ENCODE data around the gene VEGFB.

VEGFB gene

GRCh38 chr11:64262271-64263002, 28.1 kb downstream of the VEGFB start:
- no peak overlapping the region for H3K4me3 ChIP-seq (ENCODE audit: low read length)
- DNase-seq (ENCODE audit: low read depth) = no peak
- TF ChIP-seq, protein P1, sequence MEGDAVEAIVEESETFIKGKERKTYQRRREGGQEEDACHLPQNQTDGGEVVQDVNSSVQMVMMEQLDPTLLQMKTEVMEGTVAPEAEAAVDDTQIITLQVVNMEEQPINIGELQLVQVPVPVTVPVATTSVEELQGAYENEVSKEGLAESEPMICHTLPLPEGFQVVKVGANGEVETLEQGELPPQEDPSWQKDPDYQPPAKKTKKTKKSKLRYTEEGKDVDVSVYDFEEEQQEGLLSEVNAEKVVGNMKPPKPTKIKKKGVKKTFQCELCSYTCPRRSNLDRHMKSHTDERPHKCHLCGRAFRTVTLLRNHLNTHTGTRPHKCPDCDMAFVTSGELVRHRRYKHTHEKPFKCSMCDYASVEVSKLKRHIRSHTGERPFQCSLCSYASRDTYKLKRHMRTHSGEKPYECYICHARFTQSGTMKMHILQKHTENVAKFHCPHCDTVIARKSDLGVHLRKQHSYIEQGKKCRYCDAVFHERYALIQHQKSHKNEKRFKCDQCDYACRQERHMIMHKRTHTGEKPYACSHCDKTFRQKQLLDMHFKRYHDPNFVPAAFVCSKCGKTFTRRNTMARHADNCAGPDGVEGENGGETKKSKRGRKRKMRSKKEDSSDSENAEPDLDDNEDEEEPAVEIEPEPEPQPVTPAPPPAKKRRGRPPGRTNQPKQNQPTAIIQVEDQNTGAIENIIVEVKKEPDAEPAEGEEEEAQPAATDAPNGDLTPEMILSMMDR (IDR thresholded peaks at IDR 0.05; ENCODE audit: insufficient read depth, low read depth, low read length, missing control alignments) = no peak

DNA sequence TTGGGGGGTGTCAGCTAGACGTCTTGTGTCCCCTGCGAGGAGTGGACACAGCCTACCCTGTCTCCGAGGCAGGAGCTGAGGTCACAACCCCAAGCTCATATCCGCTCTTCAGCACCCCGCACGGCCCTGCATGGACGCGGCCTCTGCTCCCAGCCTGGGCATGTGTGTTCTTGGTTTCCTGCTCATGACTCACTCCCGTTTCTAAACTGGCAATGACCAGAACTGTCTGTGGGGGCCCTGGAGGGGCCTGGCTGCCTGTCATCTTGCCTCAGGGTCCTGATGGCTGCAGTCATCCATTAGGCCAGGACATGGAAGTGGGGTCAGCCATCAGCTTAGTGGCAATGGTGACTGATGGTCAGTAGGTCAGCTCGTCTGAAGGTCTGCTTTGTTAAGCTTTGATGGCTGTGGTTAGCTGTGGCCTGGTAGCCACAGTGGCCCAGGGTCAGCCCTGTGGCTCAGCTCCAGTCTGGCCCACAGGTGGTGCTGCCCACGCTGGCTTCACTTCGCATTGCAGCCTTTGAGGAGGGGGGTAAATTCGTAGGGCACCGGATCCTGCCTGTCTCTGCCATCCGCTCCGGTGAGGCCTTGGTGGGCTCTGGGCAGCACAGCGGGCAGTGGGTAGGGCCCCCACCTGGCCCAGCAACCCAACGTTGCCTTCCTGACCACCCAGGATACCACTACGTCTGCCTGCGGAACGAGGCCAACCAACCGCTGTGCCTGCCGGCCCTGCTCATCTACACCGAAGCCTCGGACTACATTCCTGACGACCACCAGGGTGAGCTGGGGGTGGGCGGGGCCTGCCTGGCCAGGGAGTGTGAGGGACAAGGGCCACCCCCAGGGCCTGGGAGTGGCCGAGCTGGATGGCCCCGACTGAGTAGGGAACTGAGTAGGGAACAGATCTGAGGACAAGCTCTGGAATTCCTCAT, 28.9 kb downstream of the VEGFB start:
- peak; percentile 74 for DNase-seq (ENCODE audit: low read depth)
- H3K4me3 ChIP-seq (ENCODE audit: low read length) = no peak overlapping the region
- TF ChIP-seq, protein P1 (IDR thresholded peaks at IDR 0.05; ENCODE audit: insufficient read depth, low read depth, low read length, missing control alignments) = no peak

GRCh38 chr11:64263947-64264317, 29.5 kb downstream of the VEGFB start:
- DNase-seq (ENCODE audit: low read depth) = no peak
- TF ChIP-seq, protein P1 (IDR thresholded peaks at IDR 0.05; ENCODE audit: insufficient read depth, low read depth, low read length, missing control alignments) = no peak
- H3K4me3 ChIP-seq (ENCODE audit: low read length) = no peak overlapping the region

GRCh38 chr11:64264371-64264852, 30.0 kb downstream of the VEGFB start:
- TF ChIP-seq, protein P1 (IDR thresholded peaks at IDR 0.05; ENCODE audit: insufficient read depth, low read depth, low read length, missing control alignments) = no peak

DNA sequence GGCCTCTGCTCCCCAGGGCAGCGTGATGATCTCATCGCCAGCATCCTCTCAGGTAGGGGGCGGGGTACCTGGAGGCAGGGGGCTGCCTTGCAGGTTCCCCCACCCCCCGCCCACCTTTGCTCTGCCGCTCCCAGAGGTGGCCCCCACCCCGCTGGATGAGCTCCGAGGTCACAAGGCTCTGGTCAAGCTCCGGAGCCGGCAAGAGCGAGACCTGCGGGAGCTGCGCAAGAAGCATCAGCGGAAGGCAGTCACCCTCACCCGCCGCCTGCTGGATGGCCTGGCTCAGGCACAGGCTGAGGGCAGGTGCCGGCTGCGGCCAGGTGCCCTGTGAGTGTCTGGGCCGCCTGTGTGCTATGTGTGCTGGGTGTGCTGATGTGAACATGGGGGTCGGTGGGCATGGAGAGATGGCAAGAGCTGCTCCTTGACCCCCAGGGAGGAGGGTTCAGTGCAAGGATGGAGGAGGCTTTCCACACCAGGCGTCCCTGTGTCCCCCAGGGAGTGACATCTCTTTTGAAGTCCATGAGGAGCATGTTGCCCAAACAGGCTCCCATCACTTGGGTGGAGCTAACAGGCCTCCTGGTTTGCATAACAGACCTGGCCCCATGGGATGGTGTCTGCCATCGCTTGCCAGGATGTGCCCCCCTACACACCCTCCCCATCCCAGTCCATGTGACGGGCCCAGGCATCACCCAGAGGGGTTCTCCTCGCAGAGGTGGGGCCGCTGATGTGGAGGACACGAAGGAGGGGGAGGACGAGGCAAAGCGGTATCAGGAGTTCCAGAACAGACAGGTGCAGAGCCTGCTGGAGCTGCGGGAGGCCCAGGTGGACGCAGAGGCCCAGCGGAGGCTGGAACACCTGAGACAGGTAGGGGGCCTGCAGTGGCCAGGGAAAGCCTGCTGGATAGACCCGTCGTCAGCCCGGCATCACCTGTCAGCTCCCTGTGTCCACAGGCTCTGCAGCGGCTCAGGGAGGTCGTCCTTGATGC, 31.1 kb downstream of the VEGFB start:
- no peak for DNase-seq (ENCODE audit: low read depth)
- TF ChIP-seq, protein P1 (IDR thresholded peaks at IDR 0.05; ENCODE audit: insufficient read depth, low read depth, low read length, missing control alignments) = no peak
- no peak overlapping the region for H3K4me3 ChIP-seq (ENCODE audit: low read length)

More at GRCh38 chr11:64264371-64264852, 30.0 kb downstream of the VEGFB start:
- no peak for DNase-seq (ENCODE audit: low read depth)
- no peak overlapping the region for H3K4me3 ChIP-seq (ENCODE audit: low read length)

GRCh38 chr11:64266339-64266738, 32.0 kb downstream of the VEGFB start:
- DNase-seq (ENCODE audit: low read depth) = peak; percentile 78
- TF ChIP-seq, protein P1 (IDR thresholded peaks at IDR 0.05; ENCODE audit: insufficient read depth, low read depth, low read length, missing control alignments) = no peak
- H3K4me3 ChIP-seq (ENCODE audit: low read length) = no peak overlapping the region
